Duodenal mucosa (tissue), 2 donors: ENCODE results near the gene PPP1R14D.

ENCODE experiments used
- H3K27ac ChIP-seq: one replicate; pipeline ENCODE4 v1.7.0; 2013; ENCODE audit warnings: low read depth, low read length
- H3K27me3 ChIP-seq, 2 donors: one replicate each; pipeline ENCODE4 v1.7.0; 2013; ENCODE audit warnings: low read length in 2 of 2, control low read depth in 1 of 2; ENCODE audit not compliant: insufficient read depth in 2 of 2, control insufficient read depth in 1 of 2
- H3K36me3 ChIP-seq, 2 donors: one replicate each; pipeline ENCODE4 v1.7.0; 2013; ENCODE audit warnings: low read length in 2 of 2, control low read depth in 1 of 2; ENCODE audit not compliant: insufficient read depth in 2 of 2, control insufficient read depth in 1 of 2
- H3K4me1 ChIP-seq, 2 donors: one replicate each; pipeline ENCODE4 v1.7.0; 2013; ENCODE audit warnings: low read length in 2 of 2, control low read depth in 1 of 2; ENCODE audit not compliant: insufficient read depth in 2 of 2, control insufficient read depth in 1 of 2
- H3K4me3 ChIP-seq, 2 donors: one replicate each; pipeline ENCODE4 v1.7.0; 2013; ENCODE audit warnings: low read length in 2 of 2, low read depth in 1 of 2
- H3K9ac ChIP-seq, 2 donors: one replicate each; pipeline ENCODE4 v1.7.0; 2013; ENCODE audit warnings: low read length in 2 of 2, low read depth in 1 of 2
- H3K9me3 ChIP-seq, 2 donors: one replicate each; pipeline ENCODE4 v1.7.0; 2013; ENCODE audit warnings: low read length in 2 of 2, control low read depth in 1 of 2; ENCODE audit not compliant: control insufficient read depth in 1 of 2

PPP1R14D gene

GRCh38 chr15:40828447-40829036, at the start of gene PPP1R14D:
Gene PPP1R14D (minus strand): TSS chr15:40828708. CDS start chr15:40828641, 67 bp downstream.
- peak within 1 kb of the TSS; percentile 71 for H3K27ac ChIP-seq
- no peaks in the 10 kb centered on the region for H3K9me3 ChIP-seq
- peak within 1 kb of the TSS; percentile 75 to 82 for H3K4me3 ChIP-seq
- peaks cover 5 to 24% of the 10 kb centered on the region in 2 donors for H3K4me1 ChIP-seq
- no peaks in the 10 kb centered on the region for H3K27me3 ChIP-seq
- no peaks in the 10 kb centered on the region for H3K36me3 ChIP-seq
- H3K9ac ChIP-seq, result peak within 1 kb of the TSS; percentile 76 to 77

- no peak overlapping the region for H3K27ac ChIP-seq
- no peaks in the 10 kb centered on the region for H3K9me3 ChIP-seq
- peaks cover 0 to 17% of the 10 kb centered on the region in 2 donors for H3K4me1 ChIP-seq
- H3K9ac ChIP-seq, result no peak overlapping the region
- H3K27me3 ChIP-seq, result no peaks in the 10 kb centered on the region
- no peaks in the 10 kb centered on the region for H3K36me3 ChIP-seq
- H3K4me3 ChIP-seq, result no peak overlapping the region
Observed at GRCh38 chr15:40877694-40878093, 49.2 kb upstream of the PPP1R14D start.

DNA sequence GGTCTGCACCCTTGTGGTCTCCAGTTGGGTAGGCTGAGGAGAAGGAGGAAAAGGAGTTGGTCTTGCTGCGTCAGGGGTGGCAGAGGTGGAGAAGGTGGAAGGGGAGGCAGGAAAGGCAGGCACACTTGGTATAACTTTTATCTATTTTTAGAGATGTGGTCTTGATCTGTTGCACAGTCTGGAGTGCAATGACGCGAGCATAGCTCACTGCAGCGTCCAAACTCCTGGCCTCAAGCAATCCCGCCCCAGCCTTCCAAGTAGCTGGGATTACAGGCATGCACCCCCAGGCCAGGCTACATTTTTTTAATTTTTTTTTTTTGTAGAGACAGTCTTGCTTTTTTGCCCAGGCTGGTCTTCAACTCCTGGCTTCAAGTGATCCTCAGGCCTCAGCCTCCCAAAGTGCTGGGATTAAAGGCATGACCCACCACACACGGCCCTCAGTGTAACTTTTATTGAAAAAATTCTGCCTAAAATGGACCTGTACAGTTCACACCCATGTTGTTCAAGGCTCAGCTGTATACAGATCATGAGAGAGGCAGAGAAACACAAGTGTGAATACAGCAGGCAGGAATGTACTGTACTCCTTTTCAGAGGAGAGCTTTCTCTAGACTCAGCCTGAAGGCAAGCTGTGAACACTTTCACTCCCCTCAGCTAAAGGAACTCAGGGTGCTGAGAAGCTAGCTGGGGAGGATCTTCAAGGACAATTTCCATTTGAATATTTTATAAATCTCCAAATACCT, 47.7 kb upstream of the PPP1R14D start:
- Histone ChIP-seq H3K9ac (no peak overlapping the region), H3K36me3 (no peaks in the 10 kb centered on the region), H3K4me3 (no peak overlapping the region), H3K9me3 (no peaks in the 10 kb centered on the region), H3K27me3 (no peaks in the 10 kb centered on the region), H3K4me1 (peaks cover 12 to 23% of the 10 kb centered on the region in 2 donors), H3K27ac (no peak overlapping the region)

- H3K36me3 ChIP-seq, result no peaks in the 10 kb centered on the region
- no peaks in the 10 kb centered on the region for H3K9me3 ChIP-seq
- H3K27me3 ChIP-seq, result no peaks in the 10 kb centered on the region
- peaks cover 12 to 17% of the 10 kb centered on the region in 2 donors for H3K4me1 ChIP-seq
- H3K27ac ChIP-seq, result no peak within 1 kb of the TSS
- peak within 1 kb of the TSS in 1 of 2 donors; percentile 32 for H3K9ac ChIP-seq
- H3K4me3 ChIP-seq, result peak within 1 kb of the TSS; percentile 61 to 62
Observed at GRCh38 chr15:40873694-40874561, 45.4 kb upstream of the PPP1R14D start, which contains the start of gene RHOV. Gene RHOV (minus strand): TSS chr15:40874234. CDS start chr15:40874139, 95 bp downstream.

- Histone ChIP-seq H3K36me3 (no peaks in the 10 kb centered on the region), H3K4me1 (peaks cover 12 to 17% of the 10 kb centered on the region in 2 donors), H3K9me3 (no peaks in the 10 kb centered on the region), H3K9ac (no peak overlapping the region), H3K27me3 (no peaks in the 10 kb centered on the region), H3K27ac (no peak overlapping the region), H3K4me3 (peak overlapping the region; percentile 61 to 62)
Observed at GRCh38 chr15:40872791-40873693, 44.5 kb upstream of the PPP1R14D start.

- H3K36me3 ChIP-seq, result no peaks in the 10 kb centered on the region
- no peak overlapping the region for H3K4me3 ChIP-seq
- no peak overlapping the region for H3K9ac ChIP-seq
- H3K4me1 ChIP-seq, result peaks cover 12 to 17% of the 10 kb centered on the region in 2 donors
- H3K27ac ChIP-seq, result no peak overlapping the region
- H3K27me3 ChIP-seq, result no peaks in the 10 kb centered on the region
- no peaks in the 10 kb centered on the region for H3K9me3 ChIP-seq
Observed at GRCh38 chr15:40871749-40872617, 43.5 kb upstream of the PPP1R14D start.

DNA sequence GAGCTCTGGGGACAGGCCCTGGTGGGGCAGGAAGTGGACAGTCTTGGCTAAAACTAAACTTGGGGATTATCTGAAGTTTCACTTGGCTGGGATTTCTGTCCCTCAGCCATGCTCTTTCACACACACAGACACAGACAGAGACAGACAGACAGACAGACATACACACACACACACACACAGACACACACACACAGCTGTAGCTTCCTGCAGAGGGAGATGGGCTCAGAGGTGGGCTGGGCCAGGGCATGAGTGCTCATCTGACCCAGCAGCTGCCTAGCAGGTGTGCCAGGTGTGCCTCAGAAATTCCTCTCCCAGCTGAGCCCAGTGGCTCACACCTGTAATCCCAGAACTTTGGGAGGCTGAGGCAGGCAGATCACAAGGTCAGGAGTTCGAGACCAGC, 42.2 kb upstream of the PPP1R14D start:
- Histone ChIP-seq H3K36me3 (no peaks in the 10 kb centered on the region), H3K9me3 (no peaks in the 10 kb centered on the region), H3K4me3 (no peak overlapping the region), H3K4me1 (peaks cover 12 to 22% of the 10 kb centered on the region in 2 donors), H3K27ac (no peak overlapping the region), H3K27me3 (no peaks in the 10 kb centered on the region), H3K9ac (no peak overlapping the region)

- Histone ChIP-seq H3K27ac (no peak overlapping the region), H3K36me3 (no peaks in the 10 kb centered on the region), H3K4me1 (peaks cover 12 to 23% of the 10 kb centered on the region in 2 donors), H3K4me3 (no peak overlapping the region), H3K9ac (no peak overlapping the region), H3K27me3 (no peaks in the 10 kb centered on the region), H3K9me3 (no peaks in the 10 kb centered on the region)
Observed at GRCh38 chr15:40869686-40870085, 41.2 kb upstream of the PPP1R14D start.

- Histone ChIP-seq H3K27me3 (no peaks in the 10 kb centered on the region), H3K27ac (no peak overlapping the region), H3K36me3 (no peaks in the 10 kb centered on the region), H3K4me3 (no peak overlapping the region), H3K9me3 (no peaks in the 10 kb centered on the region), H3K9ac (no peak overlapping the region), H3K4me1 (peaks cover 13 to 25% of the 10 kb centered on the region in 2 donors)
Observed at GRCh38 chr15:40867199-40867598, 38.7 kb upstream of the PPP1R14D start.
